ENCODE measurements around the gene FALEC. TPM values are rescaled to one million over a fixed set of nuclear protein-coding genes. Genes with fewer than 3 reads are reported as not detected.

The FALEC gene
- total RNA-seq: under 1 TPM in 1 of 2 experiments, not detected in 1; 0.55 TPM

DNA sequence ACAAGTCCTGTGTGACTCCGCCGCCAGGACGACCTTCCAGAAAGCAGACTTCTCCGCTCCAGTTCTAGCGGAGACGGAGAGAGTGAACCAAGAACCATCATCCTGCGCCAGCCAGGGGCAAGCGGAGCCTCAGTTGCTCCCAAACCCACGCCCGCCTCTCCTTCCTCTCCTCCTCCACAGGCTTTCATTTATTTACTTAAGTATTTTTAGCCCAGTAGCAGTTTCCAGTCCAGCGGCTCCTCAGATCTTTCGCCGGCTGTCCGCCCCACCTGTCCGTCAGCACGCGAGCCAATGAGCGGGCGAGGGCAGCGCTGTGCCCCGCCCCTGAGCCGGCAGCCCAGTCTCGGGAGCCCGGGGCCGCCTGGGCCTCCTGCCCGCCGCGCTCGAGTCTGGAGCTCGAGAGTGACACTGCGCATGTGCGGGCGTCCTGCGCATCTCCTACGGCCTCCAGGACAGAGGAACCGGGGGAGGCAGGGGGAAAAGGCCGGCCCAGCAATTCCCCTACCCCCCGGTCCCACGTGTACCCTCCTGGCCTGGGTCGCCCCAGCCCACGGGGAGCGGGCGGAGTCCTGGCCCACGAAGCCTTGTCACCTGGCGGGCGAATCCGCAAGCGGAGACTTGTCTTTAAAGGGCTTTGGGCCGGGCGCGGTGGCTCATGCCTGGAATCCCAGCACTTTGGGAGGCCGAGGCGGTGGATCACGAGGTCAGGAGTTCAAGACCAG lies at the start of gene FALEC:
Gene FALEC, plus strand, starts transcription at position 425 of the 722 bp plus-strand sequence.
- CTCF ChIA-PET: interaction anchor here (0.6 to 2.7 kb wide), 12 partner anchors 18 to 465 kb away, joined by 3 to 10 read pairs (median 3); no protein-coding TSS in a partner anchor
- POLR2A ChIA-PET: interaction anchor here (0.5 to 1.7 kb wide), 6 partner anchors 28 to 395 kb away, joined by 3 to 8 read pairs (median 6); partner anchors contain the start of genes RPRD2 and TARS2

GRCh38 chr1:150466964-150467363 lies 48.6 kb upstream of the FALEC start:
- POLR2A ChIA-PET: no interaction called here
- CTCF ChIA-PET: no interaction called here

GRCh38 chr1:150469291-150469690 lies 46.3 kb upstream of the FALEC start:
- ChIA-PET POLR2A (interaction anchor here (1.3 kb wide), 1 partner anchor 15 kb away, joined by 4 read pairs; no protein-coding TSS in a partner anchor), CTCF (no interaction called here)

- POLR2A ChIA-PET: no interaction called here
- CTCF ChIA-PET: no interaction called here
Observed at GRCh38 chr1:150472601-150473200, 42.9 kb upstream of the FALEC start.

DNA sequence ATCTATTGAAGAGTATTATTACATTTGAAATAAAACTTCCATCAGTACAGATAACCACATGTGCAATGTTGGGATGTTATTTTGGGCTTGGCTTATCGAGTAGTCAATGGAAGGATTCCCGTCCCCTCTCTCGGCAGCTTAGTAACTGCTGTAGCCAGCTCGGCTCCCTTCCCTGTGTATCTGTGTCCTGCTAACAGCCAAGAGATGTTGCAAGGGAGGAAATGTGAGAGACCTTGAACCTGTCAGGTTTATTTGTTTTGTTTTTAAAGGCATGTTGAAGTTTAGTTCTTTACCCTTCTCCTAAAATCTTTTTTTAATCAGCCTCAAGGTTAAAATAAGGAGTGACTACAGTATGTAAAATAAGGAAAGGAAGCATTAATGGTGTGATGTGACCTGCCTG lies 41.9 kb upstream of the FALEC start:
- ChIA-PET POLR2A (no interaction called here), CTCF (interaction anchor here (0.9 kb wide), 1 partner anchor 59 kb away, joined by 3 read pairs; no protein-coding TSS in a partner anchor)

DNA sequence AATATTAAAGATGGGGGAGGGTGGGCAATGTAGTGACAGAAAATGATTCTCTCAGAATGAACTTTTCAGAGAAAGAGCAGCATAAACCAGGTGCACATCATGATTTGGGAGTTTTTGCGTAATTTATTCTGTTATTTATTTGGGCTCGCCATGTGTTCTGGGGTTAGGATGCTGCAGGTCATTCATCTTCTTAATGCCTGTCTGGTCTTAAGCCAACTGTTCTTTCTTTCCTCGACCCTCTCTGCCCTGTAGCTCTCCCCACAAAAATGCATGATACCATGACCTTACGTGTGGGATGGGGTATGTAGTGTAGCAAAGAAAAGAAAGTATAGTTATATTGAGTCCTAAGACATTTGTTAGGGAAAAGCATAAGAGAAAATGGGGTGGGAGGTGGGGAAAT lies 40.7 kb upstream of the FALEC start:
- CTCF ChIA-PET: no interaction called here
- POLR2A ChIA-PET: no interaction called here

GRCh38 chr1:150476754-150477153 lies 38.8 kb upstream of the FALEC start:
- ChIA-PET POLR2A (no interaction called here), CTCF (no interaction called here)

DNA sequence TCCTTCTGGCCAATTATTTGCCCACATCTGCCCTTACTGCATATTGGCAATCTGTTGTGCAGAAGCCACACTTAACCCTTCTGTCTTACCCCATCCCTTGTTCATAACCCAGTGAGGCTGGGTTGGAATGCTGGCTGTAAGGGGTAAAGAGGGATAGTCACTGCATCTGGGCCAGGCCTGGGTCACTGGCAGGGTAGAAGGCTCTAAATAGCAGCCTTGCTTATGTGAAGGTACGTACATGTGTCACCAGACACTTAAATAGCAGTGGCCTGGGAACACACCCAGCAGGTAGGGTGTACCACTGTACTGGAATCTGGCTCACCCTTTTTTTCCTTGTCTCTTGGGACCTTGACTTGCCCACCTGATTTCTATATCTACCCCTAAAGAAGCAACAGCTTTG lies 38.2 kb upstream of the FALEC start:
- ChIA-PET POLR2A (no interaction called here), CTCF (no interaction called here)

DNA sequence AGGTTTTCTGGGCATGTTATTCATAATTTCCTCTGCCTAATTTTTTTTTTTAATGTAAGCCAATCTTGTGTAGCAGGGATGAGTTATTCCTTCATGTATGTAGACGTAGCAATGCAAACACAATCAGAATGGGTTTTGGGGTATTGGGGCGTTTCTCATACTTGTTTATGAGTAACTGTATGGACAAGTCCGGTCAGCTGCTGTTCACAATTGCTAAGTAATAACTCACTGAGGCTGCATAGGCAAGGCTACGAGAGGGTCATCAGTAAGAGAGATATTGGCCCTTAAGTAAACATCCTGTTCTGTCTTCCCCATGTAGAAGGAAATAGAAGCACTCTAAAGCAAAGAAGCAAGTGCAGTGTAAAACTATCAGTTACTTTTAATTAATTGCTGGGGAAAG lies 37.8 kb upstream of the FALEC start:
- POLR2A ChIA-PET: no interaction called here
- CTCF ChIA-PET: no interaction called here

- POLR2A ChIA-PET: no interaction called here
- CTCF ChIA-PET: no interaction called here
Observed at GRCh38 chr1:150479370-150479769, 36.2 kb upstream of the FALEC start.

- POLR2A ChIA-PET: no interaction called here
- CTCF ChIA-PET: no interaction called here
Observed at GRCh38 chr1:150479927-150480352, 35.6 kb upstream of the FALEC start.

- ChIA-PET CTCF (interaction anchor here (0.6 to 1.6 kb wide), 2 partner anchors 54 to 110 kb away, joined by 3 read pairs; no protein-coding TSS in a partner anchor), POLR2A (interaction anchor here (0.6 to 1.6 kb wide), 2 partner anchors 16 to 234 kb away, joined by 4 to 10 read pairs; no protein-coding TSS in a partner anchor)
Observed at GRCh38 chr1:150484431-150484830, 31.1 kb upstream of the FALEC start.

DNA sequence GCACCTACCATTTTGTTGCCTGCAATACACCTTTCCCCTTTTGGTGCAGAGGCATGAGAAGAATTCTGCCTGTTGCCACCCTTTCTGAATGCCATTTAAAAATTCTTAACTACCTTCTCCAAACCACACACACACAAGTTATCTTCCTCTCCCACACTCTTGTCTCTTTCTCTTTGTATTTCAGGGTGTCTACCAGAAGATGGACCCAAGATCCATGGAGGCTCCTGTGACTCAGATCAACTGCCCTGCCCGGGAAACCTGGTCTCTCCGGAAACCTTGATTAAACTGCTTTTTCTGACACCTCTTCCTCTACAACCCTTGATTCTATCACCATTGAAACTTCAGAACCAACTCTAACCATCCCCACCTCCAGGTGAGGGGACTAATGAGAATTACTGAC lies 30.7 kb upstream of the FALEC start:
- POLR2A ChIA-PET: interaction anchor here (1.6 kb wide), 1 partner anchor 16 kb away, joined by 4 read pairs; no protein-coding TSS in a partner anchor
- CTCF ChIA-PET: interaction anchor here (1.6 kb wide), 1 partner anchor 55 kb away, joined by 3 read pairs; no protein-coding TSS in a partner anchor

DNA sequence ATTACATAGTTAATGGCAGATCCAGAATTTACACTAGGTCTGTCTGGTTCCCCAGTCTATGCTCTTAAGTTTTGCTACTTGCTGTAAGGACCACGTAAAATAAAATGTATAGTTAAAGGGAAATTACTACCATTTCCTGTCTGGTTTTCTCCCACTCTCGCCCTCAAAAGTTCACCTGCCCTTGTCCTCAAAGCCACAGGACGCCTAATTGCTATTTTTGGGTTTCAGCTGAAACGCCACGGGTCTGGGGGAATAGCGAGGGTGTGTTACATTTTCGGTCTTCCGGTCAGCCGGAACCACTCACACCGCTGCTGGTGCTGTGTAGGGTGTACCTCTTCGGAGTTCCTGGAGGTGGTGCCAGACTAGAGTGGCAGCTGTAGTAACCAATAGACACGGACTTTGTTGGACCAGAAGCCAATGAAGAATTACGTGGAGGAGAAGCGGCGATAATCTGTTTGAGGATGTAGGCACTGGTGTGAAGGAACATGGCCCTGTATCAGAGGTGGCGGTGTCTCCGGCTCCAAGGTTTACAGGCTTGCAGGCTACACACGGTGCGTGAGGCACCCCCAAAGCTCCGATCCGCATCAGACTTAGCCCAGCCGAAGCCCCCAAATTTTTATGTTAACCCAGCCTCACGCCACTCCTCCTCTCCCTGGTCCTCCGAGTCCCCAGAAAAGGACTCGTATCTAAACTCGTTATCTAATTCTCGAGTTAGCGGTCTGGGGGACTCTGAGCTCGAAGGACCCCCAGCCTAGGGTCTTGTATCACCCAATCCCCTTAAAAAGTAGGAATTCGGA lies 28.4 kb upstream of the FALEC start, which contains the start of gene TARS2:
Gene TARS2, plus strand, starts transcription at position 454 of the 797 bp plus-strand sequence. Its CDS starts 32 bp downstream, at position 486.
- CTCF ChIA-PET: interaction anchor here (0.5 to 1.5 kb wide), 5 partner anchors 10 to 491 kb away, joined by 3 to 4 read pairs (median 3); no protein-coding TSS in a partner anchor
- POLR2A ChIA-PET: interaction anchor here (0.7 to 1.7 kb wide), 6 partner anchors 25 to 123 kb away, joined by 3 to 7 read pairs (median 3); partner anchors contain the start of genes ADAMTSL4, FALEC and RPRD2

GRCh38 chr1:150487763-150488115 lies 27.8 kb upstream of the FALEC start:
- ChIA-PET CTCF (interaction anchor here (1.3 to 1.5 kb wide), 3 partner anchors 10 to 72 kb away, joined by 3 to 4 read pairs (median 3); no protein-coding TSS in a partner anchor), POLR2A (interaction anchor here (0.9 to 1.7 kb wide), 3 partner anchors 27 to 80 kb away, joined by 3 to 7 read pairs (median 3); partner anchors contain the start of gene FALEC)

GRCh38 chr1:150493175-150493574 lies 22.4 kb upstream of the FALEC start:
- ChIA-PET CTCF (interaction anchor here (1.4 kb wide), 1 partner anchor 59 kb away, joined by 3 read pairs; no protein-coding TSS in a partner anchor), POLR2A (interaction anchor here (0.6 kb wide), 1 partner anchor 372 kb away, joined by 6 read pairs; no protein-coding TSS in a partner anchor)

DNA sequence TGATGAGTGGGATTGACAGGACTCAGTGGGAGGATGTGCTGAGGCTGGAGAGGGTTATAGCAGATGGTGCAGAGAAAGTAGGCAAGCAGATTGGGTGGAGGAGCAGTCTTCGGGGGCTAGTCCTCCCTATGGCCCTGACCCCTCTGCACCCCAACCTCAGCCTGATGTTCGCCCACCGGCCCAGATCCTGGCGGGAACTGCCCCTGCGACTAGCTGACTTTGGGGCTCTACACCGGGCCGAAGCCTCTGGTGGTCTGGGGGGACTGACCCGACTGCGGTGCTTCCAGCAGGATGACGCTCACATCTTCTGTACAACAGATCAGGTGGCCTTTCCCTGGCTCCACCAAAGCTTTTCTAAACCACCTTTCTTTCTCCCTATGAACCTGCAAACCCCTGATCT lies 17.2 kb upstream of the FALEC start:
- CTCF ChIA-PET: no interaction called here
- POLR2A ChIA-PET: no interaction called here

DNA sequence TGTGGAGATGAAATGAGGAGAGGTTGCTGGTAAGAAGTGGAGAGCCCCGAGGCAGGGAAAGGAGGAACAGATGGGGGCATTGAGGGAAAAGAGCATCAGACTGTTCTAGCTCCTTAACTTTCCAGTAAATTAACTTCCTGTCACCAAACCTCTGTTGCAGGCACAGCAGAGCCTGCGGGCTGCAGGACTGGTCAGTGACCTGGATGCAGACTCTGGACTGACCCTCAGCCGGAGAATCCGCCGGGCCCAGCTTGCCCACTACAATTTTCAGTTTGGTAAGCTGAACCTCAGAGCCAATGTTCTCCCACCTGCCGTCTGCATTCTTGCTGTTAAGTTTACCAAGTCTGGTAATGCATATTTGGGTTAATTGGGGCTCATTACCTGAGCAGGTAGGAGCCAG lies 10.1 kb upstream of the FALEC start:
- POLR2A ChIA-PET: no interaction called here
- CTCF ChIA-PET: no interaction called here

All from activated CD8-positive, alpha-beta memory T cell treated with anti-CD3 and anti-CD28 coated beads for 36 hours (primary cell).